ENCODE measurements around the gene LRRC47.

DNA sequence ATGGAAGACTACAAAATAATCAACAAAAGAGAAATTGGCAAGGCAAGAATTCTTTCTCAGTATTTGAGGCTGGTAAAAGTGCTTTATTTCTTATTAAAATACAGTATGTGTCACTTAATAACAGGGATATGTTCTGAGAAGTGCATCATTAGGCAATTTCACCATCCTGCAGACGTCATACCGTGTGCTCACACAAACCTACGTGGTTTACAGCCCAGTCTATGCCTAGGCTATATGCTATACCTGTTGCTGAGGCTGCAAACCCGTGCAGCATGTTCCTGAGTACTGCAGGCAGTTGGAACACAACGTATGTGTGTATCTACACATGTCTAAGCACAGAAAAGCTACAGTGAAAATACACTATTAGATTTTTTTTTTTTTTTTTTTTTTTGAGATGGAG is 46.8 kb downstream of the LRRC47 start:
- TF ChIP-seq, protein P1, sequence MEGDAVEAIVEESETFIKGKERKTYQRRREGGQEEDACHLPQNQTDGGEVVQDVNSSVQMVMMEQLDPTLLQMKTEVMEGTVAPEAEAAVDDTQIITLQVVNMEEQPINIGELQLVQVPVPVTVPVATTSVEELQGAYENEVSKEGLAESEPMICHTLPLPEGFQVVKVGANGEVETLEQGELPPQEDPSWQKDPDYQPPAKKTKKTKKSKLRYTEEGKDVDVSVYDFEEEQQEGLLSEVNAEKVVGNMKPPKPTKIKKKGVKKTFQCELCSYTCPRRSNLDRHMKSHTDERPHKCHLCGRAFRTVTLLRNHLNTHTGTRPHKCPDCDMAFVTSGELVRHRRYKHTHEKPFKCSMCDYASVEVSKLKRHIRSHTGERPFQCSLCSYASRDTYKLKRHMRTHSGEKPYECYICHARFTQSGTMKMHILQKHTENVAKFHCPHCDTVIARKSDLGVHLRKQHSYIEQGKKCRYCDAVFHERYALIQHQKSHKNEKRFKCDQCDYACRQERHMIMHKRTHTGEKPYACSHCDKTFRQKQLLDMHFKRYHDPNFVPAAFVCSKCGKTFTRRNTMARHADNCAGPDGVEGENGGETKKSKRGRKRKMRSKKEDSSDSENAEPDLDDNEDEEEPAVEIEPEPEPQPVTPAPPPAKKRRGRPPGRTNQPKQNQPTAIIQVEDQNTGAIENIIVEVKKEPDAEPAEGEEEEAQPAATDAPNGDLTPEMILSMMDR (IDR thresholded peaks at IDR 0.05): no peak
- TF ChIP-seq POLR2A (IDR thresholded peaks at IDR 0.05) (no peak), POLR2AphosphoS5 (IDR thresholded peaks at IDR 0.05) (no peak)
